Germinal center (tissue), 1 donor: ENCODE results near the gene TMA7B.

Experiments used
- DNase-seq: peaks from one replicate; pipeline ENCODE4 v3.0.0; 2012; ENCODE audit warnings: mixed read lengths, low spot score

The TMA7B gene

GRCh38 chr22:39952347-39952746 lies 7.8 kb upstream of the TMA7B start:
- DNase-seq: no peak

- DNase-seq: no peak
Observed at GRCh38 chr22:39953101-39953500, 7.1 kb upstream of the TMA7B start.

- no peak for DNase-seq
Observed at GRCh38 chr22:39954584-39955055, 5.6 kb upstream of the TMA7B start.

GRCh38 chr22:39955675-39956074 lies 4.5 kb upstream of the TMA7B start:
- no peak for DNase-seq

- DNase-seq: no peak
Observed at GRCh38 chr22:39956932-39957664, 3.1 kb upstream of the TMA7B start.

GRCh38 chr22:39958009-39958711 lies 2.0 kb upstream of the TMA7B start:
- no peak for DNase-seq

GRCh38 chr22:39958949-39959639 lies 1.1 kb upstream of the TMA7B start:
- no peak for DNase-seq

GRCh38 chr22:39960791-39961746 lies 872 bp downstream of the TMA7B start:
- no peak for DNase-seq

- no peak for DNase-seq
Observed at GRCh38 chr22:39962071-39962470, 1.9 kb downstream of the TMA7B start.

GRCh38 chr22:39965748-39966147 lies 5.6 kb downstream of the TMA7B start:
- DNase-seq: no peak

- no peak for DNase-seq
Observed at GRCh38 chr22:39966470-39966869, 6.3 kb downstream of the TMA7B start.

GRCh38 chr22:39967103-39967829 lies 7.1 kb downstream of the TMA7B start:
- DNase-seq: no peak

GRCh38 chr22:39967996-39968972 lies 8.1 kb downstream of the TMA7B start:
- DNase-seq: no peak

- DNase-seq: no peak
Observed at GRCh38 chr22:39970742-39971141, 10.5 kb downstream of the TMA7B start.

- no peak for DNase-seq
Observed at GRCh38 chr22:39972641-39973040, 12.4 kb downstream of the TMA7B start.

- DNase-seq: no peak
Observed at GRCh38 chr22:39973656-39974055, 13.5 kb downstream of the TMA7B start.

- no peak for DNase-seq
Observed at GRCh38 chr22:39974065-39974464, 13.9 kb downstream of the TMA7B start.

GRCh38 chr22:39979048-39979447 lies 18.9 kb downstream of the TMA7B start:
- DNase-seq: no peak

- no peak for DNase-seq
Observed at GRCh38 chr22:39979458-39979857, 19.3 kb downstream of the TMA7B start.

- no peak for DNase-seq
Observed at GRCh38 chr22:39980596-39980995, 20.4 kb downstream of the TMA7B start.
